HG02798 (cell line): ENCODE measurements around the gene FRMD4A.

Source experiments
- ATAC-seq: cut with Tn5 transposase; IDR thresholded peaks from one replicate; pipeline ENCODE4 v1.9.1; 2021; ENCODE audit warnings: mild to moderate bottlenecking; ENCODE audit not compliant: unreplicated experiment, poor library complexity

FRMD4A gene

GRCh38 chr10:13745271-13745670 is 585.5 kb downstream of the FRMD4A start:
- no peak for ATAC-seq

- no peak for ATAC-seq
Measured at GRCh38 chr10:13743963-13744362, 586.8 kb downstream of the FRMD4A start.

- no peak for ATAC-seq
Measured at GRCh38 chr10:13743101-13743693, 587.5 kb downstream of the FRMD4A start.

- no peak for ATAC-seq
Measured at GRCh38 chr10:13741438-13741837, 589.3 kb downstream of the FRMD4A start.

GRCh38 chr10:13740461-13740860 is 590.3 kb downstream of the FRMD4A start:
- no peak for ATAC-seq

GRCh38 chr10:13739183-13739582 is 591.5 kb downstream of the FRMD4A start:
- ATAC-seq = no peak

- no peak for ATAC-seq
Measured at GRCh38 chr10:13736506-13736905, 594.2 kb downstream of the FRMD4A start.

- ATAC-seq = no peak
Measured at GRCh38 chr10:13734151-13734550, 596.6 kb downstream of the FRMD4A start.

- ATAC-seq = no peak
Measured at GRCh38 chr10:13733071-13733470, 597.7 kb downstream of the FRMD4A start.

GRCh38 chr10:13732465-13732881 is 598.3 kb downstream of the FRMD4A start:
- no peak for ATAC-seq

- ATAC-seq = no peak
Measured at GRCh38 chr10:13731799-13732198, 598.9 kb downstream of the FRMD4A start.

- no peak for ATAC-seq
Measured at GRCh38 chr10:13730956-13731355, 599.8 kb downstream of the FRMD4A start.

- ATAC-seq = no peak
Measured at GRCh38 chr10:13730306-13730652, 600.4 kb downstream of the FRMD4A start.

GRCh38 chr10:13729586-13730305 is 601.0 kb downstream of the FRMD4A start:
- no peak for ATAC-seq

GRCh38 chr10:13728898-13729535 is 601.7 kb downstream of the FRMD4A start:
- ATAC-seq = no peak

GRCh38 chr10:13725594-13725993 is 605.1 kb downstream of the FRMD4A start:
- ATAC-seq = no peak

- ATAC-seq = no peak
Measured at GRCh38 chr10:13724484-13724883, 606.2 kb downstream of the FRMD4A start.

- ATAC-seq = no peak
Measured at GRCh38 chr10:13722747-13723653, 607.7 kb downstream of the FRMD4A start.

- no peak for ATAC-seq
Measured at GRCh38 chr10:13721486-13721885, 609.2 kb downstream of the FRMD4A start.

GRCh38 chr10:13720699-13721098 is 610.0 kb downstream of the FRMD4A start:
- ATAC-seq = no peak

- ATAC-seq = no peak
Measured at GRCh38 chr10:13719425-13719824, 611.3 kb downstream of the FRMD4A start.
